ENCODE measurements around the gene RXFP4.

RXFP4 gene

DNA sequence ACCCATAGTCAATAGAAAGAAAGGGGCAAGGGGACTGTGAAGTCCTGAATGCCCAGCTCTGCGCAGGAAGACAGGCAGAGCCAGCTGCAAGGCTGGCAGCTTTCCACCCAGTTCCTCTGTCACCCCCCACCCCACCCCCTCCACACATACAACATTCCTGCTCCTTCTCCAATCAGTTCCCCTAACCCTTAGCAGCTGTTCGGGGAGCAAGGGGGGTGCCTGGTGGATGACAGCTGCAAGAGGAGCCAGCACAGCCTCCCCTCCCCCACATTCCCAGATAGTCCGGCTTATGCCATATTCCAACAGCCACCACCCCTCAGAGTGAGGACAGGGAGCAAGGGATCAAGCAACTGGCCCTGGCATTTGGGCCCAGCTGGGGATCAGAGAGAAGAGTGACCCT lies 27.2 kb downstream of the RXFP4 start:
- ChIA-PET CTCF (interaction anchor here (1.1 kb wide), 1 partner anchor 9 kb away, joined by 3 read pairs; the partner anchor contains the start of gene ARHGEF2), POLR2A (ENCODE audit: low non-redundant PET) (no interaction called here)
- peak overlapping the region; percentile 61 for H3K27ac ChIP-seq
- TF ChIP-seq, protein P1, sequence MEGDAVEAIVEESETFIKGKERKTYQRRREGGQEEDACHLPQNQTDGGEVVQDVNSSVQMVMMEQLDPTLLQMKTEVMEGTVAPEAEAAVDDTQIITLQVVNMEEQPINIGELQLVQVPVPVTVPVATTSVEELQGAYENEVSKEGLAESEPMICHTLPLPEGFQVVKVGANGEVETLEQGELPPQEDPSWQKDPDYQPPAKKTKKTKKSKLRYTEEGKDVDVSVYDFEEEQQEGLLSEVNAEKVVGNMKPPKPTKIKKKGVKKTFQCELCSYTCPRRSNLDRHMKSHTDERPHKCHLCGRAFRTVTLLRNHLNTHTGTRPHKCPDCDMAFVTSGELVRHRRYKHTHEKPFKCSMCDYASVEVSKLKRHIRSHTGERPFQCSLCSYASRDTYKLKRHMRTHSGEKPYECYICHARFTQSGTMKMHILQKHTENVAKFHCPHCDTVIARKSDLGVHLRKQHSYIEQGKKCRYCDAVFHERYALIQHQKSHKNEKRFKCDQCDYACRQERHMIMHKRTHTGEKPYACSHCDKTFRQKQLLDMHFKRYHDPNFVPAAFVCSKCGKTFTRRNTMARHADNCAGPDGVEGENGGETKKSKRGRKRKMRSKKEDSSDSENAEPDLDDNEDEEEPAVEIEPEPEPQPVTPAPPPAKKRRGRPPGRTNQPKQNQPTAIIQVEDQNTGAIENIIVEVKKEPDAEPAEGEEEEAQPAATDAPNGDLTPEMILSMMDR (conservative IDR thresholded peaks at IDR 0.05; ENCODE audit: low read depth) = no peak
- DNase-seq (ENCODE audit: low spot score) = no peak

DNA sequence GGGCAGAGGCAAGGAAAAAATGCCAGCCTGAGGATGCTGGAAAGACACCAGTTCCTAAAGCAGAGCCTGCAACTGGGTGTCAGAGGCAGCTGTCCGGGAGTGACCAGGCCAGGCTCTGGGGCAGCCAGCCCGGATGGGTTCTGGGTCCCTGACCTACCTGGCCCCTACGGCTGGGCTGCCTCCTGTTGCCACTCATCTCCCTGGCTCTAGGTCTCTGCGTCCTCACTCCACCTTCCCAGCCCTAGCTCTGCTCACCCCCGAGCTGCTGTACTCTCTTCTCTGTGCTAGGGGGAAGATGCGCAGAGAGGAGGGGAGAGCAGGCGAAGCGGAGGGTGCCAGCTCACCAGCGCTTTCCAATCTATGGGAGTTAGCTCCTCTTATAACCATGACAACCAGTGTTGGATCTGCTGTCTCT lies 27.9 kb downstream of the RXFP4 start:
- CTCF ChIA-PET = interaction anchor here (0.7 to 1.1 kb wide), 2 partner anchors 9 to 25 kb away, joined by 3 read pairs; partner anchors contain the start of gene ARHGEF2
- POLR2A ChIA-PET (ENCODE audit: low non-redundant PET) = no interaction called here
- TF ChIP-seq, protein P1 (conservative IDR thresholded peaks at IDR 0.05; ENCODE audit: low read depth) = no peak
- no peak for DNase-seq (ENCODE audit: low spot score)
- H3K27ac ChIP-seq = peak overlapping the region; percentile 61

DNA sequence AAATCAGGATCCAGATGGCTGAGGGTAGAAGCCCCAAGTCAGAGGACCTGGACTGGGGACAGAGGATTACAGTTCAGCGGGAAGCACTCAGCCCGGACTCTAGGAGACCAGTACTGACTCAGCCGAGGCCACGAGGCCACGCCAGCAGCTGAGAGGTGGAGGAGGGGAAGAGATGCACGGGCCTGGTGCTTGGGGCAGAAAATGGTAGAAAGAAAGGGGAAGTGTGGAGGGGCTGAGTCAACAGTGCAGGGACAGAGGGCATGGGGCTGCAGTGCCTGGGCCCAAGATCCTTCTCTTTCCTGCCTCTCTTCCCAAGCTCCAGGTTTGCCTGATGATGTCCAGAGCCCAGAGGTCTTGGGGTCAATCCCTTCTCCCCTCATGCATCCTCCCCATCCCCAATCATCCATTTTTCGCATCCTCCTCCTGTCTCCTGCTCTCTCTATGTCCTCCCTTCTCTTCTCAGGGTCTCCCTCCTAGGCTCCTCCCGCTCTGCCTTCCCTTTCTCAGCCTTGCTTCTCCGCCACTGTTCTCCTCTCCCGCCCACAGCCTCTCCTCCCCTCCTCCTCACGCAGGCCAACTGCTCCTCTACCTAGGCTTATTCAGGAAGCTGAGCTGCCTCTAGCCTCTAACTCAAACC lies 29.2 kb downstream of the RXFP4 start:
- ChIA-PET POLR2A (ENCODE audit: low non-redundant PET) (no interaction called here), CTCF (no interaction called here)
- peak; percentile 45 for DNase-seq (ENCODE audit: low spot score)
- H3K27ac ChIP-seq = peak overlapping the region; percentile 61
- TF ChIP-seq, protein P1 (conservative IDR thresholded peaks at IDR 0.05; ENCODE audit: low read depth) = no peak

DNA sequence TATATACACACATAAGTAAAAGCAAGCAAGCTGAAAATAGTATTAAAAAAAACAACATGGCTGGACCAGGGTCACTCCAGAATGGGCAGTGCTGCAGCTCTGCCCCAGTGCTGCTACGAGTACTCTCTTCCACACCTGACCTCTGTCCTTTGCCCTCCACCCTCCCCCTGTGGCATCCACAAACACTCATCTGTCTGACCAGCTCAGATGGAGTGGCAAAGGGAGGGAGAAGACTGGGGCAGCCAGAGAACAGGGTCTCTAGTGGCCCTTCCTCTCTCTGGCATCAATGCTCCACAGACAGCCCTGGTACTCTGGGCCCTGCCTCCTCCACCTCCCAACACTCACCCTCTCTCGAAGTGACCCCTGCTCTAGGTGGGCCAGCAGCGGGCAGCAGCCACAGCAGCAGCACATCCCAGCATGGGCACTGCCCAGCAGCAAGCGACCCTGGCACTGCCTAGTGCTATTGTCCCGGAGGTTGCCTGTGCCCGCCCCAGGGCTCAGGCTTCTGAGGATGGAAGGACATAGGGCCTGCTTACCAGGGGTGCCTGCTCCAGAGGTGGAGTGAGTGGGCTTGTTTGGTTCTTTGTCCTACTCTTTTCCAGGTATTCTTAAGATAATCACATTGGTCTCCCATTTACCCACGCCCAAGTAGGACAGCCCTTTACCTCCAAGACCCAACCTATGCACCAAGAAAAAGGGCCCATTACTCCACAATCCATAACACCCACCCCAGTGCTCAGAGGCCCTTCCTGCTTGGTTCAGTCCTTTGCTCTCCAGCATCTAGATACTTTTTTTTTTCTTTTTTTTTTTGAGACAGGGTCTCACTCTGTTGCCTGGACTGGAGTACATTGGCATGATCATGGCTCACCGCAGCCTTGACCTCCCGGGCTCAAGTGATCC lies 30.7 kb downstream of the RXFP4 start:
- peak overlapping the region; percentile 61 for H3K27ac ChIP-seq
- POLR2A ChIA-PET (ENCODE audit: low non-redundant PET) = no interaction called here
- DNase-seq (ENCODE audit: low spot score) = no peak
- CTCF ChIA-PET = no interaction called here
- TF ChIP-seq, protein P1 (conservative IDR thresholded peaks at IDR 0.05; ENCODE audit: low read depth) = no peak

DNA sequence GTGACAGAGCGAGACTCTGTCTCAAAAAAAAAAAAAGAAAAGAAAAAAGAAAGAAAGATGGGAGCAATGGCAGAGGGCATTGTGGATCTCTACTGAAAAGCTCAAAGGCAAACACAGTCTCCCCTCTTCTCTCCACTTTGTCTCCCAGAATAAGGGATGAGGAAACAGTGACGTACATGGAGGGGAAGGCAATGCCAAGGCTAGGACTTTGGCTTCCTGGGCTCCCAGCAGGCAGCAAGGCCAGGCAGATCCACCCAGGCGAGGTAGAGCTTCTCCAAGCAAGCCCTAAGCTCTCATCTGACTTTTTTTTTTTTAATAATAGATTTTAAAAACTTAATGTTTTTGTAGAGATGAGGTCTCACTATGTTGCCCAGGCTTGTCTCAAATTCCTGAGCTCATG lies 32.3 kb downstream of the RXFP4 start:
- CTCF ChIA-PET = interaction anchor here (0.6 kb wide), 1 partner anchor 1649 kb away, joined by 4 read pairs; no protein-coding TSS in a partner anchor
- no peak for DNase-seq (ENCODE audit: low spot score)
- H3K27ac ChIP-seq = peak overlapping the region; percentile 96
- POLR2A ChIA-PET (ENCODE audit: low non-redundant PET) = interaction anchor here (0.5 to 0.6 kb wide), 3 partner anchors 42 to 249 kb away, joined by 3 to 4 read pairs (median 3); no protein-coding TSS in a partner anchor
- TF ChIP-seq, protein P1 (conservative IDR thresholded peaks at IDR 0.05; ENCODE audit: low read depth) = no peak
